Tibial nerve (tissue), 4 donors: ENCODE data around the gene ITPKB. TPM values are rescaled to one million over a fixed set of nuclear protein-coding genes. Genes with fewer than 3 reads are reported as not detected.

Source experiments
- DNase-seq, 2 donors: peaks; one replicate each; pipeline ENCODE4 v3.0.0-alpha.2; 2019; ENCODE audit warnings: low spot score in 2 of 2
- H3K27ac ChIP-seq, 4 donors: fragments of 200-600 bp; sonication (generic) in 3 of 4; one replicate each; pipeline ENCODE4 v1.5.1; 2017 to 2019; ENCODE audit warnings: mild to moderate bottlenecking in 1 of 4
- H3K27me3 ChIP-seq, 2 donors: fragments of 200-600 bp; sonication (generic) in 1 of 2; one replicate each; pipeline versions ENCODE4 v1.5.1 to v1.6.0; 2017 to 2019
- H3K36me3 ChIP-seq, 3 donors: fragments of 200-600 bp; sonication (generic); one replicate each; pipeline ENCODE4 v1.5.1; 2018 to 2019
- H3K4me1 ChIP-seq, 4 donors: fragments of 200-600 bp; sonication (generic) in 3 of 4; one replicate each; pipeline ENCODE4 v1.5.1; 2017 to 2019
- H3K4me3 ChIP-seq, 4 donors: fragments of 200-600 bp; sonication (generic) in 3 of 4; one replicate each; pipeline ENCODE4 v1.5.1; 2017 to 2019; ENCODE audit warnings: mild to moderate bottlenecking in 1 of 4, moderate library complexity in 1 of 4
- H3K9me3 ChIP-seq, 4 donors: fragments of 200-600 bp; sonication (generic) in 3 of 4; one replicate each; pipeline ENCODE4 v1.5.1; 2017 to 2019
- EP300 ChIP-seq, 2 donors: sonication (generic); formaldehyde crosslinking; IDR thresholded peaks; one replicate each; pipeline ENCODE4 v1.6.1; 2017; ENCODE audit warnings: antibody characterized with exemption in 2 of 2, mild to moderate bottlenecking in 1 of 2
- POLR2A ChIP-seq, 2 donors: fragments of 450-650 bp; IDR thresholded peaks; one replicate each; pipeline ENCODE4 v1.6.1; 2017; ENCODE audit warnings: antibody characterized with exemption in 2 of 2, mild to moderate bottlenecking in 2 of 2, moderate library complexity in 2 of 2
- WGBS, 2 donors: methylation state at CpG; one replicate each; pipeline ENCODE4 v1.1.5; 2018; 5-methylcytosine and 5-hydroxymethylcytosine counted together
- total RNA-seq, 4 donors: library from RNA; depleted of rRNA; stranded (reverse); fragments of >200 nt; gene quantifications; one replicate each; pipeline ENCODE4 v1.1.0, GENCODE V29; 2016
- TF ChIP-seq, protein P1 (sequence below), 5 experiments: fragments of 200-600 bp in 3 of 5; fragments of 450-650 bp in 2 of 5; sonication (generic) in 3 of 5; IDR thresholded peaks; one replicate each; pipeline ENCODE4 v1.5.1; 2016 to 2019; ENCODE audit warnings: antibody characterized with exemption in 5 of 5, mild to moderate bottlenecking in 3 of 5, moderate library complexity in 2 of 5

ITPKB gene
- total RNA-seq, 4 donors from 2014 or later: 49.2 to 82.0 (median 52.7) TPM

DNA sequence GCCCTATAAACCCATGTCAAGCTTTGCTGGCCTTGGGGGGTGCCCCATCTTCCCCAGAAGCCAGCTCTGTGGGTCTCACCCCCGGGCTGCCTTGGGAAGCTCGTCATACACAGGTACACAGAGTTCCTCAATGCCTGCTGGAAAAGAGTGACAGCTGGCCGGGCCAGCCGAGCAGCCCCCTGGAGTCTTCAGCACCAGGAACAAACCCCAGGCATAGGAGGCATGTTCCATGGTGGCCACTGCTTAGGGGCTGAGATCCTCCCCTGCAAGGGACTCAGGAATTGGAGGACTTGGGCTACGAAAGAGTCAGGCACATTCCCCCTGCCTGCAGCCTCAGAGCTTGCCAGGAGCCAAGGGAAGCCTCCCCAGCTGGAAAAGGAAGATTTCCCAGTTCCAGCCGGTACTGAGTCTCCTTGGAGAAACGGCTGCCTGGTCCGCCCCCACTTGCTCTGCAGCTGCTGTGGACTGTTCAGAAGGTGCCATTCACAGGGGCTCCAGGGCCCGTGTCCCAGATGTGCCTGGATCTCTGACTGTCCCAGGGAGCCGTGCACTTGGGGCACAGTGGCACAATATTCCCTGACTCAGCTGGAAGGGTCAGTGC lies 101.0 kb downstream of the ITPKB start:
- DNase-seq: no peak
- peaks cover 0 to 40% (median 26%) of the 10 kb centered on the region in 4 donors for H3K4me1 ChIP-seq
- H3K36me3 ChIP-seq: peaks cover 0 to 76% (median 6%) of the 10 kb centered on the region in 3 donors
- no peak overlapping the region for H3K4me3 ChIP-seq
- H3K9me3 ChIP-seq: no peaks in the 10 kb centered on the region
- WGBS, 2 donors: 60 to 68% methylated on average over 7 to 10 of the region's 10 CpGs
- H3K27ac ChIP-seq: peak overlapping the region in 3 of 4 donors; percentile 56 to 86 (median 85)
- no peak for TF ChIP-seq POLR2A (IDR thresholded peaks at IDR 0.05)
- TF ChIP-seq, protein P1, sequence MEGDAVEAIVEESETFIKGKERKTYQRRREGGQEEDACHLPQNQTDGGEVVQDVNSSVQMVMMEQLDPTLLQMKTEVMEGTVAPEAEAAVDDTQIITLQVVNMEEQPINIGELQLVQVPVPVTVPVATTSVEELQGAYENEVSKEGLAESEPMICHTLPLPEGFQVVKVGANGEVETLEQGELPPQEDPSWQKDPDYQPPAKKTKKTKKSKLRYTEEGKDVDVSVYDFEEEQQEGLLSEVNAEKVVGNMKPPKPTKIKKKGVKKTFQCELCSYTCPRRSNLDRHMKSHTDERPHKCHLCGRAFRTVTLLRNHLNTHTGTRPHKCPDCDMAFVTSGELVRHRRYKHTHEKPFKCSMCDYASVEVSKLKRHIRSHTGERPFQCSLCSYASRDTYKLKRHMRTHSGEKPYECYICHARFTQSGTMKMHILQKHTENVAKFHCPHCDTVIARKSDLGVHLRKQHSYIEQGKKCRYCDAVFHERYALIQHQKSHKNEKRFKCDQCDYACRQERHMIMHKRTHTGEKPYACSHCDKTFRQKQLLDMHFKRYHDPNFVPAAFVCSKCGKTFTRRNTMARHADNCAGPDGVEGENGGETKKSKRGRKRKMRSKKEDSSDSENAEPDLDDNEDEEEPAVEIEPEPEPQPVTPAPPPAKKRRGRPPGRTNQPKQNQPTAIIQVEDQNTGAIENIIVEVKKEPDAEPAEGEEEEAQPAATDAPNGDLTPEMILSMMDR (IDR thresholded peaks at IDR 0.05): no peak
- no peak for TF ChIP-seq EP300 (IDR thresholded peaks at IDR 0.05)
- no peaks in the 10 kb centered on the region for H3K27me3 ChIP-seq

- no peaks in the 10 kb centered on the region for H3K27me3 ChIP-seq
- H3K27ac ChIP-seq: peak overlapping the region; percentile 22 to 86 (median 70)
- 55 to 68% methylated on average over 23 to 28 of the region's 29 CpGs for WGBS, 2 donors
- H3K9me3 ChIP-seq: no peaks in the 10 kb centered on the region
- TF ChIP-seq, protein P1 (IDR thresholded peaks at IDR 0.05): peak; percentile 18 to 69 (median 50)
- TF ChIP-seq EP300 (IDR thresholded peaks at IDR 0.05): no peak
- no peak overlapping the region for H3K4me3 ChIP-seq
- peaks cover 0 to 77% (median 6%) of the 10 kb centered on the region in 3 donors for H3K36me3 ChIP-seq
- DNase-seq: peak; percentile 55 to 65
- H3K4me1 ChIP-seq: peaks cover 0 to 43% (median 24%) of the 10 kb centered on the region in 4 donors
Observed at GRCh38 chr1:226637147-226637935, 101.7 kb downstream of the ITPKB start.

DNA sequence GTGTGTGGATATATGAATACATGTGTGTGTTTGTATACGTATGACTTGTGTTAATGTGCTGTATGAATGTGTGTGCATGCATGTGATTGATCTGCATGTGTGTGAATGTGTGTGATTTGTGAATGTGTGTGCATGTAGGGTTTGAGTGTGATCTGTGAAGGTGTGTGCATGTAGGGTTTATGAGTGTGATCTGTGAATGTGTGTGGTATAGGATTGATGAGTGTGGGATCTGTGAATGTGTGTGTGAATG lies 102.3 kb downstream of the ITPKB start:
- no peaks in the 10 kb centered on the region for H3K27me3 ChIP-seq
- TF ChIP-seq, protein P1 (IDR thresholded peaks at IDR 0.05): no peak
- no peak for TF ChIP-seq EP300 (IDR thresholded peaks at IDR 0.05)
- no peak for TF ChIP-seq POLR2A (IDR thresholded peaks at IDR 0.05)
- WGBS, 2 donors: 70 to 77% methylated on average over 1 of the region's 1 CpG
- H3K4me1 ChIP-seq: peaks cover 0 to 49% (median 27%) of the 10 kb centered on the region in 4 donors
- no peak overlapping the region for H3K4me3 ChIP-seq
- DNase-seq: no peak
- peaks cover 0 to 76% (median 6%) of the 10 kb centered on the region in 3 donors for H3K36me3 ChIP-seq
- H3K27ac ChIP-seq: peak overlapping the region in 1 of 4 donors; percentile 85
- no peaks in the 10 kb centered on the region for H3K9me3 ChIP-seq

DNA sequence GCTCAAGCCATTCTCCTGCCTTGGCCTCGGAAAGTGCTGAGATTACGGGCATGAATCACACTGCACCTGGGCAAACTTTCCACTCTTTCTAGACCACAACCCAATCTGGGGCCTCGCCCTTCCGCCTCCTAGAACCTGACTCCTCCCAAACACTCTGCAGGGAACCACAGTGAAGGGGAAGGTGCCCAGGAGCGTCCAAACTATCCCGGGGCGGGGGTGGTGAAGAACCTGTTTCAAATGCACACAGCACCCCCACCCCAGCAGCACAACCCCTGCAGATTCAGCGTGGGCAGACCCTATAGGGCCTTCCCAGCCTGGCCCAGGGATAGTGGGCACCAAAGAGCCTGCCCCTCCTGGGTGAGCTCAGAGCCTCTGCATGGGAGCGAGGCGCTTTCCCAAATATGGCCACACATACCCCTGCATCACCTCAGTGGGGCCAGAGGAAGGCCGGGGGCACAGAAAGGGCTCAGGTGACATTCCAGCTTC lies 103.6 kb downstream of the ITPKB start:
- no peak overlapping the region for H3K4me3 ChIP-seq
- peaks cover 0 to 51% (median 29%) of the 10 kb centered on the region in 4 donors for H3K4me1 ChIP-seq
- H3K27ac ChIP-seq: peak overlapping the region in 3 of 4 donors; percentile 55 to 85 (median 79)
- no peak for DNase-seq
- TF ChIP-seq POLR2A (IDR thresholded peaks at IDR 0.05): no peak
- TF ChIP-seq, protein P1 (IDR thresholded peaks at IDR 0.05): no peak
- no peak for TF ChIP-seq EP300 (IDR thresholded peaks at IDR 0.05)
- 85 to 86% methylated on average over 9 to 11 of the region's 11 CpGs for WGBS, 2 donors
- H3K9me3 ChIP-seq: no peaks in the 10 kb centered on the region
- H3K27me3 ChIP-seq: no peaks in the 10 kb centered on the region
- peaks cover 0 to 65% (median 3%) of the 10 kb centered on the region in 3 donors for H3K36me3 ChIP-seq
